ENCODE data around the gene CDK5RAP3. TPM values are rescaled to one million over a fixed set of nuclear protein-coding genes. Genes with fewer than 3 reads are reported as not detected.

The CDK5RAP3 gene
- total RNA-seq, 1 experiment from 2014 or later, result 128 TPM

- TF ChIP-seq, protein P1, sequence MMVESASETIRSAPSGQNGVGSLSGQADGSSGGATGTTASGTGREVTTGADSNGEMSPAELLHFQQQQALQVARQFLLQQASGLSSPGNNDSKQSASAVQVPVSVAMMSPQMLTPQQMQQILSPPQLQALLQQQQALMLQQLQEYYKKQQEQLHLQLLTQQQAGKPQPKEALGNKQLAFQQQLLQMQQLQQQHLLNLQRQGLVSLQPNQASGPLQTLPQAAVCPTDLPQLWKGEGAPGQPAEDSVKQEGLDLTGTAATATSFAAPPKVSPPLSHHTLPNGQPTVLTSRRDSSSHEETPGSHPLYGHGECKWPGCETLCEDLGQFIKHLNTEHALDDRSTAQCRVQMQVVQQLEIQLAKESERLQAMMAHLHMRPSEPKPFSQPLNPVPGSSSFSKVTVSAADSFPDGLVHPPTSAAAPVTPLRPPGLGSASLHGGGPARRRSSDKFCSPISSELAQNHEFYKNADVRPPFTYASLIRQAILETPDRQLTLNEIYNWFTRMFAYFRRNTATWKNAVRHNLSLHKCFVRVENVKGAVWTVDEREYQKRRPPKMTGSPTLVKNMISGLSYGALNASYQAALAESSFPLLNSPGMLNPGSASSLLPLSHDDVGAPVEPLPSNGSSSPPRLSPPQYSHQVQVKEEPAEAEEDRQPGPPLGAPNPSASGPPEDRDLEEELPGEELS (CRISPR knock-in tag; IDR thresholded peaks at IDR 0.05), result no peak
- TF ChIP-seq EMX1 (CRISPR knock-in tag; IDR thresholded peaks at IDR 0.05) (no peak), TCF7 (CRISPR knock-in tag; IDR thresholded peaks at IDR 0.05; ENCODE audit: low read depth) (no peak), PRDM15 (CRISPR knock-in tag; IDR thresholded peaks at IDR 0.05) (no peak), ZNF232 (CRISPR knock-in tag; IDR thresholded peaks at IDR 0.05) (no peak), ZNF396 (CRISPR knock-in tag; IDR thresholded peaks at IDR 0.05; ENCODE audit: borderline replicate concordance) (no peak), ELF4 (CRISPR knock-in tag; IDR thresholded peaks at IDR 0.05; ENCODE audit: low read depth) (no peak), ZMAT4 (CRISPR knock-in tag; IDR thresholded peaks at IDR 0.05) (no peak), NFATC4 (CRISPR knock-in tag; IDR thresholded peaks at IDR 0.05) (no peak), CBFB (CRISPR knock-in tag; IDR thresholded peaks at IDR 0.05; ENCODE audit: low read depth) (no peak)
- TF ChIP-seq, protein P2, sequence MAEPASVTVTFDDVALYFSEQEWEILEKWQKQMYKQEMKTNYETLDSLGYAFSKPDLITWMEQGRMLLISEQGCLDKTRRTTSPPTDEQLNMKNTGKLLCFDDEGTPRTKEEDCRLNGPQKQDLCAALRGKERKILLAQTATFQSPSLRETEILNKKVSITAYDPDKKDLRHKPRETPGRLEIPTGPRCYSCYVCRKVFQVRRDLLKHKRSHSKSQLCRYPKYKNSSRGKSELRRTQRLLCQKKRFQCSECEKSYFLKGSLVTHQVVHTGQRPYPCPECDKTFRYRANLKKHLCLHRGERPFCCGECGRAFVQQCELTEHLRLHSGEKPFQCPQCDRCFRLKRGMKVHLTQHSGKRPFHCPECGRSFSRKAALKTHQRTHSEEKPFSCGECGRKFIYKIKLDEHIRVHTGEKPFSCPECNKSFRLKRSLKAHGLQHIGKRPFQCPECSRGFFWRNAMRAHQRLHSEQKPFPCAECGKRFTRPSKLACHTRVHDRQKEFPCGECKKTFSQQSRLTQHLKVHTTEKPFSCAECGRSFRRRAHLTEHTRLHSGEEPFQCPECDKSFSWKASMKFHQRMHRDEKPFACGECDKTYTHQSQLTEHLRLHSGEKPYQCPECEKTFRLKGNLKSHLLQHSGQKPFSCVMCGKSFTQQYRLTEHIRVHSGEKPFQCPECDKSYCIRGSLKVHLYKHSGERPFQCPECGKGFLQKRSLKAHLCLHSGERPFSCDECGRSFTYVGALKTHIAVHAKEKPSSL (CRISPR knock-in tag; conservative IDR thresholded peaks at IDR 0.05), result no peak
These were observed 43.0 kb upstream of the CDK5RAP3 start (continued) for GRCh38 chr17:47927821-47928400.

- H3K27me3 Mint-ChIP-seq (ENCODE audit: low read depth), result no peaks in the 10 kb centered on the region
- H3K4me1 Mint-ChIP-seq, result no peaks in the 10 kb centered on the region
- H3K9me3 Mint-ChIP-seq, result no peaks in the 10 kb centered on the region
- no peak for TF ChIP-seq ZNF263 (CRISPR knock-in tag; IDR thresholded peaks at IDR 0.05; ENCODE audit: low read depth)
- no peak for TF ChIP-seq ZNF512 (CRISPR knock-in tag; IDR thresholded peaks at IDR 0.05; ENCODE audit: borderline replicate concordance)
- TF ChIP-seq, protein P3, sequence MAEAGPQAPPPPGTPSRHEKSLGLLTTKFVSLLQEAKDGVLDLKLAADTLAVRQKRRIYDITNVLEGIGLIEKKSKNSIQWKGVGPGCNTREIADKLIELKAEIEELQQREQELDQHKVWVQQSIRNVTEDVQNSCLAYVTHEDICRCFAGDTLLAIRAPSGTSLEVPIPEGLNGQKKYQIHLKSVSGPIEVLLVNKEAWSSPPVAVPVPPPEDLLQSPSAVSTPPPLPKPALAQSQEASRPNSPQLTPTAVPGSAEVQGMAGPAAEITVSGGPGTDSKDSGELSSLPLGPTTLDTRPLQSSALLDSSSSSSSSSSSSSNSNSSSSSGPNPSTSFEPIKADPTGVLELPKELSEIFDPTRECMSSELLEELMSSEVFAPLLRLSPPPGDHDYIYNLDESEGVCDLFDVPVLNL (CRISPR knock-in tag; IDR thresholded peaks at IDR 0.05; ENCODE audit: borderline replicate concordance, low read depth), result no peak
- TF ChIP-seq ZBTB21 (CRISPR knock-in tag; IDR thresholded peaks at IDR 0.05; ENCODE audit: borderline replicate concordance), result no peak
- TF ChIP-seq ZNF232 (CRISPR knock-in tag; IDR thresholded peaks at IDR 0.05), result no peak
- TF ChIP-seq IRF2 (CRISPR knock-in tag; IDR thresholded peaks at IDR 0.05; ENCODE audit: borderline replicate concordance, low read depth), result no peak
- TF ChIP-seq GTF2I (CRISPR knock-in tag; conservative IDR thresholded peaks at IDR 0.05), result no peak
- no peak for TF ChIP-seq ZNF121 (CRISPR knock-in tag; IDR thresholded peaks at IDR 0.05)
- TF ChIP-seq ATF1 (CRISPR knock-in tag; IDR thresholded peaks at IDR 0.05), result no peak
- no peak for TF ChIP-seq E2F1 (CRISPR knock-in tag; IDR thresholded peaks at IDR 0.05)
- TF ChIP-seq ZNF219 (CRISPR knock-in tag; IDR thresholded peaks at IDR 0.05; ENCODE audit: borderline replicate concordance), result no peak
- TF ChIP-seq ZNF423 (CRISPR knock-in tag; IDR thresholded peaks at IDR 0.05), result no peak
- TF ChIP-seq PRRX2 (CRISPR knock-in tag; IDR thresholded peaks at IDR 0.05), result no peak
- H3K4me3 Mint-ChIP-seq, result no peak overlapping the region
- ChIA-PET POLR2A (interaction anchor here (1.5 kb wide), 1 partner anchor 13 kb away, joined by 3 read pairs; the partner anchor contains the start of gene PNPO), CTCF (interaction anchor here (0.7 to 3.1 kb wide), 5 partner anchors 22 to 108 kb away, joined by 3 to 14 read pairs (median 3); no protein-coding TSS in a partner anchor)
- peaks cover 14% of the 10 kb centered on the region for H3K36me3 Mint-ChIP-seq
- ATAC-seq (no peak), DNase-seq (ENCODE audit: low spot score) (no peak)
- no peak overlapping the region for H3K27ac Mint-ChIP-seq
These were observed 42.5 kb upstream of the CDK5RAP3 start for GRCh38 chr17:47928415-47928814.

All from WTC11 (cell line).